Esophagus muscularis mucosa (tissue), 4 donors: ENCODE measurements around the gene RIPOR2.
"Not testable (repeated sequence)": the region's sequence is repeated elsewhere in the genome, so short reads cannot be mapped to it uniquely, and the experiment has no call there.

ENCODE experiments used
- CTCF ChIP-seq, 3 experiments: fragments of 200-600 bp in 2 of 3; fragments of 450-650 bp in 1 of 3; sonication (generic) in 2 of 3; IDR thresholded peaks; one replicate each; pipeline ENCODE4 v1.5.1; 2017 to 2019; ENCODE audit warnings: antibody characterized with exemption in 3 of 3, mild to moderate bottlenecking in 2 of 3, moderate library complexity in 1 of 3
- EP300 ChIP-seq: sonication (generic); formaldehyde crosslinking; IDR thresholded peaks from one replicate; pipeline ENCODE4 v1.6.1; 2017; ENCODE audit warnings: antibody characterized with exemption
- POLR2A ChIP-seq: fragments of 450-650 bp; IDR thresholded peaks from one replicate; pipeline ENCODE4 v1.6.1; 2017; ENCODE audit warnings: antibody characterized with exemption, moderate library complexity, mild to moderate bottlenecking, low read depth

DNA sequence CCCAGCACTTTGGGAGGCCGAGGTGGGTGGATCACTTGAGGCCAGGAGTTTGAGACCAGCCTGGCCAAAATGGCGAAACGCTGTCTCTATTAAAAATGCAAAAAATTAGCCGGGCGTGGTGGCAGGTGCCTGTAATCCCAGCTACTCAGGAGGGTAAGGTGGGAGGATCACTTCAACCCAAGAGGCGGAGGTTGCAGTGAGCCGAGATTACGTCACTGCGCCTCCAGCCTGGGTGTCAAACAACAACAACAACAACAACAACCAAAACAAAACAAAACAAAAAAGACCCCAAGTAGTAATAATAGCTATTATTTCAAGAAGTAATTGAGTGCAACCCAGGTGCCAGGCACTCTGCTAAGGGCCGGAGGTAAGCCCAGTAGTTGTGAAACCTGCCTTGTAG, 21.7 kb downstream of the RIPOR2 start:
- TF ChIP-seq EP300; CTCF (IDR thresholded peaks at IDR 0.05); POLR2A: not testable (repeated sequence)
